SW 1271 (cell line): ENCODE measurements around the gene CPED1.
"Not testable (repeated sequence)": the region's sequence is repeated elsewhere in the genome, so short reads cannot be mapped to it uniquely, and the experiment has no call there.

ENCODE experiments used
- DNase-seq, 2 experiments: peaks; one replicate each; lab custom pipeline; 2025; lab: John Stamatoyannopoulos, UW

Gene CPED1

DNA sequence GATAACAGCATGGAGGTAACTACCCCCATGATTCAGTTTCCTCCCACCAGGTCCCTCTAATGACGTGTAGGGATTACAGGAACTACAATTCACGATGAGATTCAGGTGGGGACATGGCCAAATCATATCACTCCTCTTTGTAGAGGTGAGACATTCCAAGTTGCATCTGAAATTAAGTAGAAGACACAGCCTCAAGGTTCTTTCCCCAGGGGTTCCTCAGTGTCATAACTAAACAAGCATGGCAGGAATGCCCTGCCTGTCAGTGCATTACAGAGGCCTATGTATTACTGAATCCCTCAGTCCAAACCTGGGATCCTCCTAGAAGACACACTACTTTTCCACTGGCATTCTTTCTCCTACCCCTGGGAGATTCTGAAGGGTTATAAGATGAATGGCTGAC is 297.7 kb downstream of the CPED1 start:
- no peak for DNase-seq

- no peak for DNase-seq
These were observed 298.5 kb downstream of the CPED1 start for GRCh38 chr7:121286742-121287734.

- DNase-seq: peak in 1 of 2 experiments; percentile 29
These were observed 300.4 kb downstream of the CPED1 start for GRCh38 chr7:121288894-121289293.

- DNase-seq: not testable (repeated sequence)
These were observed 301.4 kb downstream of the CPED1 start for GRCh38 chr7:121289930-121290329.

- DNase-seq: no peak
These were observed 306.0 kb downstream of the CPED1 start for GRCh38 chr7:121294448-121294992.

DNA sequence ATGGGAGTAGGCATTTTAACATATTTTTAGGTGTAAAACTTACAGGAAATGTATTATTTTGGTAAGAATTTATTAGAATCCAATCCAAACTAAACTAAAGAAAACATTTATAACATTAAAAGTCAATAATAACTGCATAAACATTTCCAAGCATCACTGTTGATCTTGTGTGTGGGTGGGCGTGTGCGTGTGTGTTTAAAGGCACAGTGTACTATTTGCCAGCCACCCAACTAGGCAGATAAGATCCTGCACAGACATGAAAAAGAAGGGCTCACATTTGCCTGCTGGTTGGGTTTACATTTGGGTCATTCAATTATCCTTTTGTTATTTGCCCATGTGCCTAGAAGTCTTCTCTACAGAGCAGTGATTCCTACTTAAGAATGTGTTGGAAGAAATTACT is 309.3 kb downstream of the CPED1 start:
- no peak for DNase-seq

GRCh38 chr7:121298831-121299239 is 310.3 kb downstream of the CPED1 start:
- DNase-seq: no peak

DNA sequence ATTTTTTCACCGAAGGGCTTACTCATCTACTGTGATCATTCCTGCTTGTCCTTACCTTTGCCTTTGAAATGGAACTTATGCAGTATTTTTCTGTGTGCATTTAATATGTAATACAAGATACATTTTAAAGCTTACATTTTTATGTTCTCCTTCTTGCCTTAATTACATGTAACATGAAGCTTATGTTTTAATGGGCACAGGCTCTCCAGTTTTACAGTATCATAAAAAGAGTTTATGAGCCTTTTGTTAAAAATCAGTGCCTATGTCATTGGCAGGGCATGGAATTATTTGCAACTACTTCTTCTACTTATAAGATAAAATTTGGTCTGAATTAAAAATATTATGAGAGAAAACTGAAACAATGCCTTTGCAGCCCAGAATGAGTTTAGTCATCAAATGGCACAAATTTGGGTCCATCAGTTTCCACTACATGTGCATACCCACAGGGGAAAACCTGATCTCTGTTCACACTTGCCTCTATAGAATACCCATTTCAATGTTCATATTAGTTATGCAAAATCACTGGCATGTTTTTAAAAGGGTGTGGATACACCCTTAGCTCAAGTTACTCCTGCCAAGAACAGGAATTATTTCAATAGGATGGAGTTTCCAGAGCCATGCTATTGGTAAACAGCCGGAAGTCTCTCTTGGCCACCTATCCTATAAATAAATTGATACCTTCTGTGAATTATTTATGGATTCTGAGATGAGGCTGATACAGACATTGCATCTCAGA is 312.3 kb downstream of the CPED1 start:
- no peak for DNase-seq

DNA sequence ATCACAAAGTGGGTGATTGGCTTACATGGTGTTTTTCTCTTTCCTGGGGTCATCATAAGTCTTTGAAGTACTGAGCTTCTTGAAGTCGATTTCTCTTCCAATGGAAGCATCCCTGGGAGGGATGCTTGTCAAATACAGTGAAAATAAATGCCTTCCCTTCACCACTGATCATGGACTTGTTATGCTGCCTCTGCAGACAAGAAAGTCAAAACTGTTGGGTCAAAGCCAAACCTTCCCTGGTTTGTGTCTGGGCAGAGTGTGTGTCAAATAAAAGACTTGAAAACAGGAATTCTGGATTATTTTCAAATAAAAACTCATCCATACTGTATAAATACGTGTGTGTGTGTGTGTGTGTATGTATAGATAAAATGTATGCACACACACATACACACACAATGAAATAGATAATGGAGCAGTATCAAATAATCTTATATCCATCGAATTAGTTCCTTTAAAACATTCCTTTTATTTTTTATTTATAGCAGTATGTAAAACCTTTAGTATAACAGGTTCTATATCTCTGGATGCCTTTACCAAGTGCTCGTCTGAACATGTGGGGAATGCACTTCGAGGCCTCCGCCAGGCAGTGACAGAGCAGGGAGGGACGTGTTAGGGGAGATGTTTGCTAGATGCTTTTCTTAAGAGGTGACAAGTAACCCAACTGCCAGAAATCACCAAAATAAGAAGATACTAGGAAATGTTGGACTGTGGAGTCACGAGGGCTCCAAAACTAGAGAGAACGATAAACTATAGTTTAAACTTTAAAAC is 313.1 kb downstream of the CPED1 start:
- no peak for DNase-seq

- peak; percentile 29 to 34 for DNase-seq
These were observed 313.8 kb downstream of the CPED1 start for GRCh38 chr7:121302214-121302745.

- DNase-seq: no peak
These were observed 315.1 kb downstream of the CPED1 start for GRCh38 chr7:121303422-121304101.

DNA sequence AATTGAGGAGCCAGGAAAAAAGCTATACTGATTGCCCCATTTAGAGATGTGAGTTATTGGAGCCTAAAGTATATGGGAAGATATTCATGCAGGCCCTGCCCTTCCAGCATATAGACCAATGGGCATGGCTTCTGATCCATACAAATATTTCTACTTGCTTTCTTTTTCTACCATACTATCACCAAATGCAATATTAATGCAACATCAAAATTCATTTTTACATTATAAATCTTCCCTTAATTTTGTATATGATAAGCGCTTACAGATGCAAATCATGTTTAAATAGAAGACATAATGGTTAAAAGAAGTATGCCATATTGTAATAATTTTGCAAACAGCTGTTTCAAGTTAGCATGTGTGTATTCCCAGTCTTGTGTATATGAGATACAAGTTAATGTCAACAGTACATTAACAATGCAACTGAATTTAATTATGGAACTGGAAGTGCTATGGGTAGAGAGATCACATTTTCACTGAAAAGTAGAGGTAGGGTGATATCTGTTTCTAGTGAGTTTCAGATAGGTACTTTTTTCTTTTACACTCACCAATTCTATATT is 315.7 kb downstream of the CPED1 start:
- DNase-seq: no peak

DNA sequence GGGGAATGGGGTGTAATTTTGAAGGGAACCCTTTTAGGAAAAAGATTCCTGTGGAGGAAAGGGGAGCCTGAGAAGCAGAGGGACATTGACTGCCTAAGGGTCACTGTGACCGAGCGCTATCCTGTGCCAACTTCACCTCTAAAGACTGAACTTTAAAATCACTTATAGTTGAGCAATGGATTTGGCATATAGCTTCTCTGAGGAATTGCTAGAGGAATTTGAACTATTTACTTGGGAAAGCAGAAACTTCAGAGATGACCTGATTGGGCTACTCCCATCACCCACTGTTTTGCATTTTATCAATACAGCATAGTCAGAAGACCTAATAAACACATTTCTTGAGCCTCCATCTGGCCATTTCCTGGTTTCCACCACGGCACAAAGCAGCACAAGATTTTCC is 316.6 kb downstream of the CPED1 start:
- DNase-seq: no peak

DNA sequence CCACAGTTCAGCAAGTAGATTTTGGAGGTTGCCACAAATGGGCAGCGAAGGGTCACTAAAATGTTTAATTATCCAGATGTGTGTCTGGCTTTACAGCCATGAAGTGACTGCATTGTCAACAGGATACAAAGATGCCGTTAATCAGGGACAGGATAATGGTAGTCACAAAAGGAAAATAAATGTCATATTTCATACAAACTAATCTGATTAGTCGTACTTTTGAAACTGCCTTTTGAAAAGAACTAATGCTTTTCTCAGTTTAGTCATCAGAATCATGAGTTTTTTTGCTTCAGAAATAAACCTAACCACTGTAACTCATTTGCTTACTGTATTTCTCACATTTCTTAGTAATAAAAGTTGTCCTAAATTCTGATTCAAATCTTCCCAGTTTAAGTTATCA is 318.1 kb downstream of the CPED1 start:
- no peak for DNase-seq

DNA sequence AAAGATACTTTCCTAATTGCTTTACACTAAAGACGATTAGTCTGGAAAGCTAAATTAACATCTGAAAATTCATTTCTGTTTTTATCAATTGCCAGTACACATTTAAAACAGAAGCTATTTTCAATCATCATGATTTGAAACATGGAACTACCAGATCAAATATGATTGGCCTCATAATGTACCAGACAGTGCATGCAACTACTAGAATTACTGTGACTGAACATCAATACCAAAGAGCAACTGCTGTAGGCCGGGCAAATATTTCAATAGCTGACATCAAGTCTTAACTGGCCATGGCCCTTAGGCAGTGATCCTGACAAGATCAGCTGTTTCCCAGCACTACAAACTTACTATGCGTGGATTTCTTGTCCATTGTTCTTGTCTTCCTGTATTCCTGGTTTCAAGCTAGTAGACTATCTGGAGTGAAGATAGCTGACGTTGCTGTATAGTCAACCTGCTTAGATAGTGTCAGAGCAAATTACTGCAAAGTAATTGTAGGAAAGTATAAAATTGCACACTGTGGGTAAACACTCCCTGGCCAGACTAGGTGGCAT is 318.6 kb downstream of the CPED1 start:
- DNase-seq: no peak

- DNase-seq: no peak
These were observed 324.8 kb downstream of the CPED1 start for GRCh38 chr7:121313220-121313792.

DNA sequence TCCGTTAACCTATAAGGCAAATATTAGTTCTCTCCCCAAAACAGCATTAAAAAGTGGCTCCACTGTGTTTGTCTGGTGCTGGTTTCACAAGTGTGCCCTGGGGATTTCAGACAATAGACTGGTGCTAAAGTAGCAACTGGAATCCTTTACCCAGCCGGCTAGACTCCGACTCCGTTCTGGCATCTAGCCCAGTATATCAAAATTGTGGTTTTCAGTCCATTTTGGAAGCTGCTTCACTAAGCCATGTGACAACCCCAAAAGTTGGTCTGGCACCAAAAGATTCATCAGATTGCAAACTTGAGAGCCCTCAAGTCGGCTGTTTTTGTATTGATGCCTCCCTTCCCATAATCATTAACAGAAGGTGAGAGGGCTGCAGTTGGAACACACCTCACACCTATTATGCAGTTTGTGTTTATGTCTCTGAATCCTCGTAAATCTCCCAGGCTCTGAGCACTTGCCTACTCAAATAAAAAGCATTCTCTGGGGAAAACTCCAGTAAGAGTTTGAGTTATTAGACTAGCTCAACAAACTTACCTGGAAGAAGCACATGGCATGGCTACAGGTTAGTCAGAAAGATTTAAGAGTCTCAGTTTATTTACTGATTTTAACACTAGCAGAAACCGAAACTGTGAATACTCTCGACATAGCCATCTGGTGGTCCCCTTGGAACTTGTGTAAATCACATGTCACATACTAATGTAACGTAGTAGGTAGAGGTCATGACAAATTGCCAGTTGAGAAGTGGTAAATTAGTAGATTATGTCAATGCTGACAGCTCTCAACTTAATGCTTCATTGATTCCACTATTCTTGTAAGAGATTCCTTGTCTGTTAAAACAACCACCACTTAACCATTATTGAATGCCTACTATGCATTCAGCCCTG is 325.5 kb downstream of the CPED1 start:
- DNase-seq: no peak

DNA sequence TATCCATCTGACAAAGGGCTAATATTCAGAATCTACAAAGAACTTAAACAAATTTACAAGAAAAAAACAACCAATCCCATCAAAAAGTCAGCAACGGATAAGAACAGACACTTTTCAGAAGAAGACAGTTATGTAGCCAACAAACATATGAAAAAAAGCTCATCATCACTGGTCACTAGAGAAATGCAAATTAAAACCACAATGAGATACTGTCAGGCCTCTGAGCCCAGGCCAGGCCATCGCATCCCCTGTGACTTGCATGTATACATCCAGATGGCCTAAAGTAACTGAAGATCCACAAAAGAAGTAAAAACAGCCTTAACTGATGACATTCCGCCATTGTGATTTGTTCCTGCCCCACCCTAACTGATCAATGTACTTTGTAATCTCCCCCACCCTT is 326.7 kb downstream of the CPED1 start:
- not testable (repeated sequence) for DNase-seq

GRCh38 chr7:121322460-121322859 is 333.9 kb downstream of the CPED1 start:
- DNase-seq: no peak
